Hematopoietic multipotent progenitor cell treated with erythropoietin and hydrocortisone succinate and interleukin-3 and kit ligand, for 4 days (in vitro differentiated cells): ENCODE results near the gene BRIP1.
"Not testable (repeated sequence)": the region's sequence is repeated elsewhere in the genome, so short reads cannot be mapped to it uniquely, and the experiment has no call there.

Experiments
- DNase-seq: peaks from one replicate; pipeline ENCODE4 v3.0.0-alpha.2; 2015

BRIP1 gene

DNA sequence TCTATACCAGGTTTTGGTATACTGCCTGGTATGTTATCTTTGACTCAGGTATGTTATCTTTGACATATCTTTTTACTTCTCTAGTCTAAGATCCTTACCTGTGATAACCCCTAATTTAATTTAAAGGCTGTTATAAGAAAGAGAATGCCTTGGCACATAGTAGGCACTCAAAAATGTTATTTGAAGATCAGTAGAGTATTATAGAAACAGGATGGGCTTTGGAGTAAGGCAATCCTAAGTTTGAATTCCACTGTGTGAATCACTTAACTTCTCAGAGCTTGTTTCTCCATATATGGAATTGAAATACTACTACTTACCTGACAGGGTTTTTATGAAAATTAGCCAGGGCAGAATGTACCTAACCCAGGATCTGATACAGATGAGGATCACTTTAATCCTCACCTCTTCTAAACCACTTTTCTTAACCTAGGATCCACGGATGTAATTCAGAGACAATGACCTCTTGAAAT is 1.2 kb downstream of the BRIP1 start:
- DNase-seq = peak; percentile 12

DNA sequence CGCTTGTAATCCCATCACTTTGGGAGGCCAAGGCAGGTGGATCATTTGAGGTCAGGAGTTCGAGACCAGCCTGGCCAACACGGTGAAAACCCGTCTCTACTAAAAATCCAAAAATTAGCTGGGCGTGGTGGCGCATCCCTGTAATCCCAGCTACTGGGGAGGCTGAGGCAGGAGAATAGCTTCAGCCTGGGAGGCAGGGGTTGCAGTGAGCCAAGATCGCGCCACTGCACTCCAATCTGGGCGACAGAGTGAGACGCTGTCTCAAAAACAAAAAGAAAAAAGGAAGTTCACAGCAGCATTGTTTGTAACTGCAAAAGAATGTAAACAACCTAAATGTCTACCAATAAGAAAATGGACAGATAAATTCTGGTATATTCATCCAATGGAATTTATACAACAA is 2.9 kb downstream of the BRIP1 start:
- not testable (repeated sequence) for DNase-seq

DNA sequence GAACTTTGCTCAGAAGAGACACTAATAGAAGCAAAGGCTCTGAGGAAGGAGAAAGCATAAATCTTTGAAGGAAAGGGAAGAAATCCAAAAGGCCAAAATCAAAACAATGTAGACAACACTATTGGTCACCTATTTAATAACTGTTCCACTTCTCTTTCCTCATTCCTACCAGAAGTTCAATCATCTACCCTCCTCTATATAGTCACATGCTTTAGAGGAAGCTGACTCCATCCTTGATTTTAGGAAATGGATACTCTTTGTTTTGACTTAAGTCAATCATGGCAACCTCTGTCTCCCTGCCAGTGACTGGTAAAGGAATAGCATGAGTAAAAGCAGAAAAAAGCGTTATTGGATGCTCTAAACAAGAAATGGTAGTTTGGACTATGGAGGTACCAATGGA is 7.3 kb downstream of the BRIP1 start:
- DNase-seq = no peak

DNA sequence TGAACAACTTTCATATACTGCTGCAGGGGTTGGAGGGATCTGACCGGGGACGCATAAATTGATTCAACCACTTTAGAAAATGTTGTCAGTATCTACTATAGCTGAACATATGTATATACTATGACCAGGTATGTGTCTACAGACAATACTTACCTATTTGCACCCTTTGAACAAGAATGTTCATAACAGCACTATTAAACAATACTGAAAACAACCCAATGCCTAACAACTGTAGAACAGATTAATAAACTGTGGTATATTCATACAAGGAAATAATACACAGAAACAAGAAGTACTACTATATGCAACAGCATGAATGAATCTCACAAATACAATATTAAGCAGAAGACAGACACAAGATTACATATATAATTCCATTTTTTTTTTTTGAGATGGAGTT is 10.5 kb downstream of the BRIP1 start:
- DNase-seq = no peak

DNA sequence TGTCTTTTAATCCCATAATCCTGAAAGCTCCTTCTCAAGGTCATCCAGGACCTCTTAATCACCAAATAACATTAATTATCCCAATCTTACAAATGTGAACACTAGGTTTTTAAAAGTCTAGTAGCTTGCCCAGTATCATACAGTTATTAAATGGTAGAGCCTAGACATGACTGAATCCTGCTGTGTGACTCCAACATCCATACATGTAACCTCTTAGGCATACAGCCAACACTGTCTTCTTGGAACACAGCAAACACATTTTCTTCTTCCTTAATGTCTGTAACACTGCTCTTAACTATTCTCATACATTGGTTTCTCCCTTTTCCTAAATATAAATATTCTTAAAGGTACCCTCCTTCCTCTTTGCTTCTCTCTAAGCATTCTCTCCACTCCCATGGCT is 13.7 kb downstream of the BRIP1 start:
- no peak for DNase-seq

DNA sequence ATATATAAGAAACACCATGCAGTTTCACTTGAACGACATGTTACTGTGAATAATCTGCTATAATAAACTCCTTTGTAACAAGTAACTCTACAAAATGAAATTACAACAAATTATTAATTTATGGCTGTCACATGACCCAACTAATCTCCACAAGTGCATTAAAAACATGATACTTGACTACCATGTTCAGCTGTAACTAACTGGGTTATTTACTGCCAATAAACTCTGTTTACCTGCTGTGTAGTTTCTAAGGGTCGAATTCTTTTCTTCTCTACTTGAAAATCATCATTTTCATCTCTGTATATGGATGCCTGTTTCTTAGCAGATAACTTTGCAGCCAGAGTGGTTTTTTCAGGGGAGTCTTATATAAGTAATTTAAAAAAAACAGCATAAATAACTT is 14.4 kb downstream of the BRIP1 start:
- DNase-seq = no peak

DNA sequence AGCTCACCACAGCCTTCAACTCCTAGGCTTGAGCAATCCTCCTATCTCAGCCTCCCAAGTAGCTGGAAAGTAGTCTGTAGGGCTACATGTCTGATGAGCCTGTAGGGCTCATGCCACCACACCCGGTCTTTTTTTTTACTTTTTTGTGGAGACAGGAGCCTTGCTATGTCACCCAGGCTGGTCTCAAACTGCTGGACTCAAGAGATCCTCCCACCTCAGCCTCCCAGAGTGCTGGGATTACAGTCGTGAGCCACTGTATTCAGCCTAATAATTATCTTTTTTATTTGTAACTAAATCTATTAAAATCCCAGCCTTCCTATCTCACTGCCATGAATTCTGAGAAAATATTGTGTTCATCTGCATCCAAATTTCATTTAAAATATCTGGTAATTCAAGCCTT is 15.1 kb downstream of the BRIP1 start:
- DNase-seq = no peak

DNA sequence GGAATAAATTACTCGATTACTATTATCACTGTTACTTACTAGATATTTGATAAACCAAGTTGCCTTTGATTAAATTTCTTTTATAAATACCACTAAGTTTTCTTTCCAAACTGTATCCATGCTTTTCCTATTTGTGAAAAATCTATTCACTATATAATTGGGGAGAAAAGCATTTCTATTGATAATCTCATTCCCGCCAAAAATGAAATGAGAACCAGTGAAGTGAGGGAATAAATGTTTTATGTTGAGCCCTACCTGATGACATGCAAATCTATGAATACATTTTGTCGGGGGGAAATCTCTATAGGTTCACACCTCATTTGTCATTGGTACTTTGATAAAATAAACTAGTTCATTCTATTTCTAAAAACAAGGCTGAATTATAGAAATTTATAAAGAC is 15.7 kb downstream of the BRIP1 start:
- DNase-seq = no peak

DNA sequence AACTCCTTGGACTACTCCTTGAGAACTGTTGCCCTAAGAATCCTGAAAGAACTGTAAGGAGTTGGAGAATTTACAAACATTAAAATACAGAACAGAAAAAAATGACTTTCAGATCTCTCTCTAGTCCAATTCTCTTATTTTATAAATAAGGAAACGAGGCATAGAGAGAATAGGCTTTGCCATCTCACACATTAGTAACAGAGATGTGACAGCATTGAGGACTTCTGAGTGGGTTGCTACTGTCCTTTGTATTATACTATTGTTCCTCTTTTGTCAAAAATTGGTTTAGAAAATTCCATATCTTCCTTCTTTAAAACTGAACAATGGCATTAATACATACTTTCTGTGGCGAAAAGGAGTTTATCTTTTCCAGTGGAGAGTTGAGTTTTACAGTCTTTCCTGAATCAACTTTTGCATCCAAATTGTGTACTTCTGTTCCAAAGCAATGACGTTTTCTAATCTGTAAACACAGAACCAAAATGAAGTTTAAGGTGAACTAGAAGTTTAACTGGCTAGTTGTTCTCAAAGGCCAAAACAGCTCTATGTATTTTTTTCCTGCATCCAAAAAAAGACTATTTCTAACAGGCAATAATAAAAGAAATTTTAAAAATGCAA is 16.5 kb downstream of the BRIP1 start:
- no peak for DNase-seq

DNA sequence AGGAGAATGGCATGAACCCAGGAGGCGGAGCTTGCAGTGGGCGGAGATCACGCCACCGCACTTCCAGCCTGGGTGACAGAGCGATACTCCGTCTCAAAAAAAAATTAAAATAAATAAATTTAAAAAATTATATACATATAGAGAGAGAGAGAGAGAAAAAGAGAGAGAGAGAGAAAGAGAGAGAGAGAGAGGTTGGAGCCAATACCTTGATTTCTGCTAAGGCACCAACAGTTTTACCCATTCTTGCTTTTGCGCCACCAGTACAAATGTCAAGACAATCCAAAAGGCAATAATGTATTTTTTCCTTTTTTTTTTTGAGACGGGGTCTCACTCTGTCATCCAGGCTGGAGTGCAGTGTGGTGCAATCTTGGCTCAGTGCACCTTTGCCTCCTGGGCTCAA is 17.2 kb downstream of the BRIP1 start:
- no peak for DNase-seq

DNA sequence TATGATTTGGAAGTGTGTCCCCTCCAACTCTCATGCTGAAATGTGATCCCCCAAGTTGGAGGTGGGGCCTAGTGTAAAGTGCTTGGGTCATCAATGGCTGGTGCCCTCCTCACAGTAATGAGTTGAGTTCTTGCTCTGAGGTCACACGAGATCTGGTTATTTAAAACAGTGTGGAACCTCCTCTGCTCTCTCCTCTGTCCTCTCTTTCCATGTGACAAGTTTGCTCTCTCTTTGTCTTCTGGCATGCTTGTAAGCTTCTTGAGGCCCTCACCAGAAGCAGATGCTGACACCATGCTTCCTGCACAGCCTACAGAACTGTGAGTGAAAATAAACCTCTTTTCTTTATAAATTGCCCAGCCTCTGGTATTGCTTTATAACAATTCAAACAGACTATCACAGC is 19.9 kb downstream of the BRIP1 start:
- no peak for DNase-seq

DNA sequence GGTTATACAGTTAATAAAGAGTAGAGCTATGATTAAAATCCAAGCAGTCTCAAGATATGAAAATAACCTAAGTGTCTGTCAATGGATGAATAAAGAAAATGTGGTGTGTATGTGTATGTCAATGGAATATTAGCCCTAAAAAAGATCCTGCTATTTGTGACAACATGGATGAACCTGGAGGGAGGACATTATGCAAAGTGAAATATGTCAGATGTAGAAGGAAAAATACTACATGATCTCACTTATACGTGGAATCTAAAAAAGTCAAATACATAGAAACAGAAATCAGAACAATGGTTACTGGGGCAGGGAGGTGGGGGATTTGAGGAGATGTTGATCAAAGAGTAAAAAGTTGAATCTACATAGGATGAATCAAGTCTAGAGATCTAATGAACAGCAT is 20.4 kb downstream of the BRIP1 start:
- no peak for DNase-seq

DNA sequence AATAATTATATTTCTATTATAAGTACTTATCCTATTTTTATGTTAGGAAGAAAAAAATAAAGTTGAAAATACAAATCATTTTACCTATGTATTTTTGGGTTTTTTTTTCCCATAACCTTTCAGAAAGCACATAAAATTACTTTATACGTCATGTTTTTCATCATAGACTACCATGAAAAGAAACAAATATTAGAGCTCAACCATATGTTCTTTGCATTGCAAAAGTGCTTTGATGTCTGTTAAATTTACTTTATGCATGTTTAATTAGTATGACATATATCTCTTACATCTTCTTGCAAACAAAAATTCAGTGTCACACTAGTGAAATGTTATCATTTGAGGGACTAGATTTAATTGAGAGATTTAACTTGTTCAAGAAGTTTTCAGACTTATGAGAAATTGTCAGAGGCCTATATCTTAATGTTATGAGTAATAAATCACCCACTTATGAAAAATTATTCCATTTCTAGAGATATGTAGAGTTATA is 24.0 kb downstream of the BRIP1 start:
- DNase-seq = no peak

DNA sequence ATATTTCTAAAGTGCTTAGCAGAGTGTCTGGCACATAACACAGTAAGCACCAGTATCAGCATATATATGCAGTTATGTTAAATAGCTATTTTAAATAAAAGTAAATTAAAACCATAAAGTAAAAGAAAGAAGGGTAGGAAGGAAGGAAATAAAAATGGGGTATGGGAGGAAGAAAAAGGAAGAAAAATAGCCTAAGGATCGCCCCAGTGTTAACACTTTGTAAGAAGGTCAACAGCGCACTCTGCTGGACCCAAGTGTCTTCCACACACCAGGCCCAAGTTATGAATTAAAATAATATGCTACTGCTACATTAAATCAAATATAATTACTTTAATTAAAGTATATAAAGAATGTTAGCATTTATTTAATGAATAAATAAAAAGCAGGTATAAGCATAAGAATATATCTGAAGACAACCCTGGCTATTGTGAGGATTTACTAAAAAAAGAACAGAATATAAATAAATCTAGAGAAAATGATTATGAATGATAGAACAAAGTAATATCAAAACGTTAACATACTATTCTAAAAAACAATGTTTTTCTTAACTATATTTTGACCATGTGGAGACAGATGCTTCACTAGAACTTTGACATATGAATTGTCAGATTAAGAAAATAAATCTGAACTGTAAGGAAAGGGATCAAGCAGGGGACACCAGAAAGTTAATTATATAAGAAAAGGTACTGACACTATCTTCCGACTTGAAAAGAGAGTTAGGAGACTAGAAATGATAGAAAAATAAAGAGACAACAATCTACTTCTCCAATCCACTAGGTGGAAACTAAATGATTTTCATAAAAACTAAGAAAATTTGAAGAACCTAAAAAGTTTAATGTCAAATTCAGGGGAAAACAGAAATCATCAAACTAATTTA is 25.9 kb downstream of the BRIP1 start:
- DNase-seq = peak; percentile 88

DNA sequence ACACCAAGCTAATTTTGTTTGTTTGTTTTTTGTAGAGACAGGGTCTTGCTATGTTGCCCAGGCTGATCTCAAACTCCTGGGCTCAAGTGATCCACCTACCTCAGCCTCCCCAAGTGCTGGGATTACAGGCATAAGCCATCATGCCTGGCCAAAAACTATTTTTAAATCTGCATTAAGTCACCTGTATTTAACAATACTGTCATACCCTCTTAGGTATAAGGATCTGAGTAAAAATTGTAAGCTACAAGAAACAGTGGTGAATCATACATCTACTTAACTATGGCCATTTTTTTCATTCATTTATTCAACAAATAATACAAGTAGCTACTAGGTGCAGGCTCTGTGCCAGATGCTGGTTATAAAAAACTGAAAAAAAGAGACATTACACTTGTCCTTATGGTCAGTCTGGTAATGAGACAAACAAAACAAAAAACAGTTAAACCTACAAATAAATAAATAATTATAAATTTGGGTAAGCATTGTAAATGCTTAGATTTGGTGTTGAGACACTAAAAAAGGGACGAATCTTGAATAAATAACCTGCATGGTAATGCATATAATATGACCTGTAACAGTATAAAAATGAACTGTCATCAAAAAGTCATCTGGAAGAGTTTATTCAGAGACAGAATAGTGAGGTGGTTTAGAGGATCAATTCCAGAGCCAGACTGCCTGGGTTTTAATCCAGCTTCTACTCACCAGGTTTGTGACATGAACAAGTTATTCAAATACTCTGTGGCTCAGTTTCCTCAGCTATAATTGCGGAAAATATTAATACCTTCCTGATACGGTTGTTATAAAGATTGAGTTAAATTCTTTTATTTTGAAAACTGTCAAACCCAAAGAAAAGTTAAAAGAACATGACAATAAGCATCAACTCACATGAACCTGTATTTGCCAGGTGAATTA is 26.8 kb downstream of the BRIP1 start:
- no peak for DNase-seq

DNA sequence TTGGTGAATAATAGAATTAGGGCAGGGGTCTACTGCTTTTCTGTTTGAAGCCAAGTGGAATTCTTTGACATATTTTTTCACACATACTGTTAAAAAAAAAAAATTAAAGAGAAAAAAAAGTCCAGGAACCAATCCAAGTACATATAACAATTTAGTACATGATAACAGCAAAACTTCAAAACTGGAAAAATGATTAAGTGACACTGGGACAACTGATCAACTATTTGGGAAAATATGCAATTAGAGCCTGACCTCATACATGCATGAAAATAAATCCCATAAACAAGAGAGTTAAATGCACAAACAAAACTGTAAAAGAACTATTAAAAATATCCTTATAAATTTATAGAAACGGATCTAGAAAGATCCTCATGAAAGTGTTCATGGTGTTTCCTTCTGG is 27.7 kb downstream of the BRIP1 start:
- DNase-seq = no peak

DNA sequence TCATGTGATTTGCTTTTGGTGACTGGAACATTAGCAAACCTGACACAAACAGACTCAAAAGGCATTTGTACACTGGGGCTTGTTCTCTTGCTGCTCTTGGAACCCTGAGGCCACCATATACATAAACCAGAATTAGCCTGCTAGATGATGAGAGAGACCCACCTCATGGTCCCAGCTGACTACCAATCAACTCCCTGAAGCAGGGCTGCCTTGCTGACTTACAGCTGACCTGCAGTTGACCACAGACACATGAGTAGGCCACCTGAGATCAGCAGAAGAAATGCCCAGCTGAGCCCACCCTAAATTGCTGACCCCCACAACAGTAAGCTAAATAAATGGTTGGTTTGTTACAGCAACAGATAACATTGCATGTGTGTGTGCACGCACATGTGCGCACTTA is 28.7 kb downstream of the BRIP1 start:
- no peak for DNase-seq

DNA sequence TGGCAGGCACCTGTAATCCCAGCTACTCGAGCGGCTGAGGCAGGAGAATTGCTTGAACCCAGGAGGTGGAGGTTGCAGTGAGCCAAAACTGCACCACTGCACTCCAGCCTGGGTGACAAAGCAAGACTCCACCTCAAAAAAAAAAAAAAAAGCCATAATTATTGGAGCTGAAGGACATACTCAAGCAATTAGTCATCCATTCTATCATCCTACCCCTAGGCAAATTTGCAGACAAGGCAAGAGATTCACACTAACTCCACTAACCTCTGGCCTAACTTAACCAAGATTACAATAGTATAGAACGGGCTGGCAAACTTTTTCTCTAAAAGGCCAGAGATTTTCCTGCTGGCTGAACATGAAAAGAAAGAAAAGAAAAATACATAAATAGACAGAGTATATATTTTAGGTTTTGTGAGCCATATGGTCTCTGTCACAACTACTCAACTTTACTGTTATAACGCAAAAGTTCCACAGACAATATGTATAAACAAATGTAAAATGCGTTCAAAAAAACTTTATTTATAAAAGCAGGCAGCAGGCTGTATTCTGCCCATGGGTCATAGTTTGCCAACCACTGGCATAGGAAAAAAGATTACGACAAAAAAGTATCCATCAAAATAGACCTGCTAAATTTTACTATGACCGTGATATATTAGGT is 29.7 kb downstream of the BRIP1 start:
- DNase-seq = no peak

DNA sequence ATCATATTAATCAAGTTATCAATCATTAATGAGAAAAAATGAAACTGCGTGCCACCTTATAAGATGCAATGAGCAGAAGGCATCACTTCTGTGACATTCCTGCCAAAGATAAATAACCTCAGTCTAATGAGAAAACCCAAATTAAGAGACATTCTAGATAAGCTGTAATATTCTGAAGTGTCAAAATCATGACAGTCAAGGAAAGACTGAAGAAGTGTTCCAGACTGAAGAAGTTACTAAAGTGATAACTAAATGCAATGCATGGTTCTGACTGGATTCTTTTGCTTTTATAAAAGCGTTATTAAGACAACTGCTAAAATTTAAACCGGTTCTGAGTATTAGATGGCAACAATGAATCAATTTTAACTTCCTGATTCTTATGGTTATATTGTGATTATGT is 30.9 kb downstream of the BRIP1 start:
- no peak for DNase-seq

DNA sequence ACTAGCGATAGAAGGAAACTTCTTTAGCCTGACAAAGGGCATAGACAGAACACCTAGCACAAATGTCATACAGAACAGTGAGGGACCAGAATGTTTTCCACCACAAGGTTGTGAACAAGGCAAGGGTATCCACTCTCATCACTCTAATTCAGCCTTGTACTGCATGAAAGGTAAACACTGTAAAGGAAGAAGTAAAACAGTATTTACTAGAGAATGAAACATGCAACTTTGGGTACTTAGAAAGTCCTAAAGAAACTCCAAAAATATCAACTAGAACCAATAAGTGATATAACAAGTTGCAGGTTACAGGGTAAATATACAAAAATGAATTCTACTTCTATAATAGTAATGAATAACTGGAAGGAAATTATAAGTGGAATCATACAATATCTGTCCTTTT is 32.2 kb downstream of the BRIP1 start:
- no peak for DNase-seq

DNA sequence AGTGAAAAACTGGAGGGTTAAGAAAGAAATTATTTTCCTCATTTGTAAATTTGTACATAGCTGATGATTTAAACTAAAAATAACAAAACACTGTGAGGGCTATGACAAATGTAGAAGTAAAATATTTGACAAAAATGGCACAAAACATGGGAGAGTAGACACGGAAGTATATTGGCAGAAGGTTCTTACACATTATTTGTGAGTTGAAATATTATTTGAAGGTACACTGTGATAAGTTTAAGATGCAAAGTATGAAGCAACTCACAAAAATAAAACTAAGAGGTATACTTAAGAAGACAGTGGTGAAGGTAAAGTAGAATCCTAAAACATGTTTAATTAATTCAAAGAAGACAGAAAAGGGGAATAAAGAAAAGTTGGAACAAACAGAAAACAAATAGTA is 34.6 kb downstream of the BRIP1 start:
- DNase-seq = no peak

DNA sequence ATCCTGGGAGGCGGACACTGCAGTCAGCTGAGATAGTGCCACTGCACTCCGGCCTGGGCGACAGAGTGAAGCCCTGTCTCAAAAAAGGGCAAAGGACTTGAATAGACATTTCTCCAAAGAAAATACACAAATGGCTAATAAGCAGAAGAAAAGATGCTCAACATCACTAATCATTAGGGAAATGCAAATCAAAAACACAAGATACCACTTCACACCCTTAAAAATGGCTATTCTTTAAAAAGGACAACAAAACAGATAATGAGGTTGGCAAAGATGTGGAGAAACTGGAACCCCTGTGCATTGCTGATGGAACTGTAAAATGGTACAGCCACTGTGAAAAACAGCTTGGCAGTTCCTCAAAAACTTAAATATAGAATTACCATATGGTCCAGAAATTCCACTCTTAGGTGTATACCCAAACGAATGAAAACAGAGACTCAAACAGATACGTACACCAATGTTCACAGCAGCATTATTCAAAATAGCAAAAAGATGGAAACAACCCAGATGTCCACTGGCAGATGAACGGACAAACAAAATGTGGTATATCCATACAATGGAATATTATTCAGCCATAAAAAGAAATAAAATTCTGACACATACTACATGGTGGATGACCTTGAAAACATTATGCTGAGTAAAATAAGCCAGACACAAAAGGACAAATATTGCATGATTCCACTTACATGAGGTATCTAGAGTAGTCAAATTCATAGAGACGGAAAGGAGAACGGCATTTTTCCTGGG is 35.5 kb downstream of the BRIP1 start:
- DNase-seq = no peak
